HG03095 (cell line): Measurements from ENCODE around the gene CIT.

ENCODE experiments used
- ATAC-seq: cut with Tn5 transposase; IDR thresholded peaks from one replicate; pipeline ENCODE4 v1.9.1; 2021; ENCODE audit warnings: moderate library complexity; ENCODE audit not compliant: unreplicated experiment

The CIT gene

DNA sequence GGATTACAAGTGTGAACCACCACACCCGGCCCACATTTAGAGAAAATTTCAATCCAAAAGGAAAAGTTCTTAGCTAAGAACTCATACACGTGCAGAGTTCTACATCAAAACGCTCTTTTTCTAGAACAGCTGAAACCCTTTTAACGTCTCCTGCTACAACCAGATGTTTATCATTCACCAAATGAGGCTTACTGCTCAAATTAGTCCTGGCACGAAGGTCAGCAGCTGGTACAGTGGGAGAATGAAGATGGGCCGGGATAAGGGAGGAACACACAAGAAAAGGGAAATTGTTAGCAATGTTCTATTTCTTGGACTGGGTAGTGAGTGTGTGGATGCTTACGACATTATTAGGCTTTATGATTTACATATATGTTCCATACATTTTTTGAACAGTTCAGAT, 171.9 kb downstream of the CIT start:
- ATAC-seq: no peak

GRCh38 chr12:119704065-119704747, 172.9 kb downstream of the CIT start:
- no peak for ATAC-seq

DNA sequence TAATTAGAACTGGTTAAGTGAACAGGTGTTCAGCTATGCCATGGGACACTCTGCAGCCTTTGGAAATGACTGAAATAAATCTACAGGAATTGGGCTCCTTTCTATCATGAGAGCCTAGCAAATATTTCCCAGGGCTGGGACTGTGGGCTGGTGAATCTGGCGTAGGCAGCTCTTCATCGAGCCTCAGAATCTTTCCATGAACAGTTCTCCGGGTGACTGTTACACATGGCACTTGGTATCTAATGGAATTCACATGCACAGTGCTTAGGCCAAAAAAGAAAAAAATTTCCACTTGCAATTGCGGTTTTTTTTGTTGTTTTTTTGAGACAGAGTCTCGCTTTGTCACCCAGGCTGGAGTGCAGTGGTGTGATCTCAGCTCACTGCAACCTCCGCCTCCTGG, 177.0 kb downstream of the CIT start:
- ATAC-seq: no peak

- no peak for ATAC-seq
These were observed 177.8 kb downstream of the CIT start for GRCh38 chr12:119699199-119699760.

DNA sequence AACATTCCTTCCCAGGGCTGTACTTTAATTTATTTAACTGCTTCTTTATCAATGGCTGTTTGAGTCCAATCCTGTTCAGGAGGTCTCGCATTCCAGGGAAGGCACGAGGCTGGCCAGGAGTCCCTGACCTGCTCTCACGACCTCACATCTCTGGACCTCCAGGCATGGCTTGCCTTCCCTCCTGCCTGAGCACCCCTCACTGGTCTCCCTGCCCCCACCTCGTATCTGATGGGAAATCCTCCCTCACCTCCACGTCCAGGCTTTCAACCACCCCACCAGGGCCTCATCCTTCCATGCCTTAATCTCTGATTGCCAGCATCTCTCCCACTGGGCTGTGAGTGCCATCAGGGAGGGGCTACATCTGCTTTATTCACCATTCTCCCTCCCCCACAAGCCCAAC, 180.2 kb downstream of the CIT start:
- no peak for ATAC-seq

- ATAC-seq: no peak
These were observed 182.1 kb downstream of the CIT start for GRCh38 chr12:119695034-119695433.

GRCh38 chr12:119694111-119694510, 183.0 kb downstream of the CIT start:
- no peak for ATAC-seq

DNA sequence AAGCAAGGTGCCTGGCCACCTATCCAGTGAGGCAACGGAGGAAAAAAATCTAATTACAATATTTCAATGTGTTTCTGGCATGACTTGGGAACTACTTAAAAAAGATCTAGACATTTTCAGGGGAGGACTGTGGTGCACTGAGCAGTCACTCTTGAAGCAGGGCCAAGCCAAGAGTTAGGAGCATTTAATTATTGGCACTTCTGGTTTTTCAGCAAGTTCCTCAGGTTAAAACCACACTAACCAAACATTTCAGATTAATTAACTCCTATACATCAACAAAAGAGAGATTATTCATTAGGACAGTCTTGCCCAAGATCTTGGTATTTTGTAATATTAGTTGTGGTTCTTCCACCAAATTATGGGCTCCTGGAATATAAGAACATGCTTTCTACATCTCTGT, 183.6 kb downstream of the CIT start:
- no peak for ATAC-seq

DNA sequence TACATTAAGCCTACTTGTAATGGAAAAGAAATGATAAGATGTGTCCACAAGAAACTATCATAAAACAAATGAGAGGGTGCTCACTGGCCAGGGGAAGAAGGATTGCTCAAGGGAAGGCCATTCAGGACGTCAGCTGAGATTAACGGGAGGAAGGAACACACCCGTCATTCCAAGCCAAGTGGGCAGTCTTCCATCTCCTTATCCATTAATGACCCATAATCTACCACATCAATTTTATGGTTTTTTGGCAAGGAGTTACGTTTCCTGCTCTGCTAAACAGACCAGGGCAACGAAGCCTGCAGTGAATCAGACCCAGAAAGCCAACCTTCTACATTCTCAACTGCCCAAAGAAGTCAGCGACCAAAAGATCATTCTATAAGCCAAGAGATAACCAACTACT, 184.1 kb downstream of the CIT start:
- no peak for ATAC-seq

GRCh38 chr12:119692410-119692809, 184.7 kb downstream of the CIT start:
- ATAC-seq: no peak

DNA sequence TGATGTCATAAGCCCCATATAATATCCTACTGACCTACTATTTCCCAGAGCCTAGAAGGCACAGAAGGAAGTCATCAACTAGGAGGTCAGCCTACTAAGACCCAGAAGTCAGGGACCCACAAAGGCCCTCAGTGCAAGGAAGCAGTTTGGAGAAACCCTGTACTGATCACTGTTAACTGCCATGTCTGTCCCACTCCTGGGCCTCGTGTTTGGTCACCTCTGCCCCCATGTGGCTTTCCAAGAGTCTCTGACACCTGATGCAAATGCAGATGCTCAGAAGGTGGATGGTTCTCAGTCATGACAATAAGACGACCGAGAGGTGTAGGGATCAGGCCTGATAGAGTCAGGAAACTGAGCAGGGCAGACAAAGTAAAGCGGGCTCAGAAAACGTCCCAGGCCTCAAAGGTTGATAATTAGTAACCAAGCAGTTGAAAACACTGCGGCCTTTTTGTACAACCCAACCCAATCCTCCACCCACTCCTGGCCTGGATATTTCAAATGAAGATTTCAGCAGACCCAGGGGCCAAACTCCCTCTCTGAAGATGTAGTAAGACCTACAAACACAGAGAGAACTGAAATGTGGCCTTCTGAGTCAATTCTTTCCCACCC, 185.8 kb downstream of the CIT start:
- no peak for ATAC-seq

GRCh38 chr12:119689935-119690500, 187.1 kb downstream of the CIT start:
- no peak for ATAC-seq

- no peak for ATAC-seq
These were observed 189.2 kb downstream of the CIT start for GRCh38 chr12:119687879-119688278.

DNA sequence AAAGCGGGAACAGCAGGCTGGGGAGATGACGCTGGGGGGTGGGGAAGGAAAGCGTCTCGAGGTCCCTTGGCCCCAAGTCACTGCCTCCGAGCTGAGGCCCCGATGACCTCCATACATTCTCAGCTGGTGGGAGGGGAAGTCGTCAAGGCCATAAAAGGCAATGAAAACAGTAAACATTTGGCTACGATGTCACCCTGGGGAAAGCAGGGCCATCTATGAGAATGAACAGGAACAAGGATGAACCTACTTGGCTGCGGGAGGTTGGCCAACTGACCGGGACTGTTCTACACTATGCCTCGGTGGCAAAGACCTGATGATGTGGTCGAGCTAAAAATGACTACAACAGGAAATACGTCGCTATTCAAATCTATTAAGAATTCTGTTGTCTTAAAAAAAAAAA, 189.7 kb downstream of the CIT start:
- no peak for ATAC-seq

DNA sequence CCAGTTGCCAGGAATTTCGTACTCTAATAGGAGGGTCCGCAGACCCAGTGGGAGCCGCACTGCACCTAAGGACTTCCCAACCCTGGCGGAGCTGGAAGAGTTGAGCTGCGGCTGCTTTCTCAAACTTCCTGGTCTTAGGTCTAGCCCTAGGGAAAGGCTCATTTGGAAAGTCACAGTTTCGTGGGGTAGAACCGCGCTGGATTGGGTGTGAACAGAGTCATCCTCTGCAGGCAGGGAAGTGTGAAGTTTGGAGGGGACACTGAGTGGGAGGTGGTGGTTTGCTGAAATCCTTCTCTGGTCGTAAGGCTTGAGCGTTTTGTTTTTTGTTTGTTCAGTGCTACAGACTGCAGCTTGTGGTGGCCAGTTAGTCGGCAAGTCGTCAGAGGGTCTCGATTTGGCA, 190.3 kb downstream of the CIT start:
- ATAC-seq: no peak

DNA sequence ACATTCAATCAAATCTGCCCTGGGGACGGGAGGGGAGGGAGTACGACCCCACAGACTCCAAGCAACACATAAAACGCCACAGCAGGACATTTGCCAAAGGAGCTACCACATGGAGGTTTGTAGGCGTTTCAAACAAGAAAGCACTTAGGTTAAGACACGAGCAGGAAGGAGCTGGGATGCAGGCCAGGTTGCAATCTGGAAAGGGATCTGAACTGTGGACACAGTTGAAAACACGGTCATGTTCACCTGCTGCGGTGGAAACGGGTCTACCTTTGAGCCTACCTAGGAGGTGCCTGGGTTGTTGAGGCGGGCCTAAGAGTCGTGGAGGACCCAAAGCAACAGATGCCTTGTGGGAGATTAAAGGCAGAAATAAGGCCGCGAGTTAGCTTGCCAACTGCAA, 190.8 kb downstream of the CIT start:
- no peak for ATAC-seq

GRCh38 chr12:119685375-119685774, 191.7 kb downstream of the CIT start:
- no peak for ATAC-seq

GRCh38 chr12:119684711-119685369, 192.3 kb downstream of the CIT start:
- ATAC-seq: no peak

DNA sequence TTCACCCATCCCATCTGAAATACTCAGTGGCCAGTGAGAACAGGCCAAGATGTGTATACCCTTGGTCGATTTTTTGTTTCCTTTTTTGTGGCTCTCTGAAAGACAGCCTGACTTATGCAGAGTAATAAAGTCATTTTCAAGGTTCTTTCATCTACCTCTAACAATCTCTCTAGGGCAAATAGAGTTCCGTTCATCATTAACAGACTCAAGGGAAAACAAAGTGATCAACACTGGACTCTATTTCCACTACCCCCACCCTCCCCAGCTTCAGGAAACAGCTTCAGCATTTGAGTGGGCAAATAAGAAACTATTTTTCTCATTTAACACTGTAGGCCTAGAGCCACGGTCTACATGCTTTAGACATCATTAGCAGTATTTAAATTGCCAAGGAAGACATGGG, 193.3 kb downstream of the CIT start:
- no peak for ATAC-seq

DNA sequence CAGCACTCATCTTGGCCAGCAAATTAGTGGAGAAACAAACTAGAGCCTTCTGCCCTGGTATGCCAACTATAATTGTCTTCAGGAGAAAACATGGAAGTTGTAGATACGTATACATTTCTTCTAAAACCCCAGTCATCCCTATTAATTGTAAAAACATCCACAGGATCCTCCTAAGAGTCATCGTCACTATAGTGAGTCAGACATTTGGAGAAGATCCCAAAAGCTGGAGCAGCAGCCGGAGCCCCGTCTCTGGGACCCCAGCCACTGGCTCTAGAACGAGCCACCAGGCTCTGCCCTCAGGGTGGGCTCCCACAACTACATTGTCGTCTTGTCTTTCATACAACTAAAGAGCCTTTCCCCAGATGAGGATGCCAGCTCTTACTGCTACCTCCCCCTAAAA, 193.7 kb downstream of the CIT start:
- ATAC-seq: no peak

DNA sequence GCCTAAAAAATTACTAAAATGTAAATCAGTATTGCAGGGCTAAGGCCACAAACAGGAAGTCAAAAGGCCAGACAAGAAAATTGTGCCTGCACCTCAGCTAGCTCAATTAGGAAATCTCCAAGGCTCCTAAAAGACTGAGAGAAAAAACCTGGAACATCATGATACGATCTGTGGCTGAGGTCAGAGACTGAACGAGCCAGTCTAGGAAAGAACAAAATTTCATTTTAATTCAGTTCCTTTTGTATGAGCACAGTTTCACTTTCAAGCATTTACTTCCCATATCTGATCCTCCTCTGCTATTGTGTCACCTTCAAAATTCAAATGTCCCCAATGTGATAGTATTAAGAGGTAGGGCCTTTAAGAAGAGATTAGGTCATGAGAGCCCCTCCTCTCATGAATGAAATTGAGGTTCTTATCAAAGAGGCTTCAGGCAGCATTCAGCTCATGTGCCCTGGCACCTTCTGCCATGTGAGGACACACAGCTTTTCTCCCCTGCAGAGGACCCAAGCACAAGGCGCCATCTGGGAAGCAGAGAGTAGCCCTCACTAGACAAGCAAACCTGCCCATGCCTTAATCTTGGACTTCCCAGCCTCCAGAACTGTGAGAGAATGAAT, 194.4 kb downstream of the CIT start:
- no peak for ATAC-seq
